NCI-H510A treated with DMSO at 0.1 percent for 48 hours (cell line): Measurements from ENCODE around the gene NEB.

Experiments
- DNase-seq: peaks from one replicate; lab custom pipeline; 2025; lab: John Stamatoyannopoulos, UW

Gene NEB, protein sequence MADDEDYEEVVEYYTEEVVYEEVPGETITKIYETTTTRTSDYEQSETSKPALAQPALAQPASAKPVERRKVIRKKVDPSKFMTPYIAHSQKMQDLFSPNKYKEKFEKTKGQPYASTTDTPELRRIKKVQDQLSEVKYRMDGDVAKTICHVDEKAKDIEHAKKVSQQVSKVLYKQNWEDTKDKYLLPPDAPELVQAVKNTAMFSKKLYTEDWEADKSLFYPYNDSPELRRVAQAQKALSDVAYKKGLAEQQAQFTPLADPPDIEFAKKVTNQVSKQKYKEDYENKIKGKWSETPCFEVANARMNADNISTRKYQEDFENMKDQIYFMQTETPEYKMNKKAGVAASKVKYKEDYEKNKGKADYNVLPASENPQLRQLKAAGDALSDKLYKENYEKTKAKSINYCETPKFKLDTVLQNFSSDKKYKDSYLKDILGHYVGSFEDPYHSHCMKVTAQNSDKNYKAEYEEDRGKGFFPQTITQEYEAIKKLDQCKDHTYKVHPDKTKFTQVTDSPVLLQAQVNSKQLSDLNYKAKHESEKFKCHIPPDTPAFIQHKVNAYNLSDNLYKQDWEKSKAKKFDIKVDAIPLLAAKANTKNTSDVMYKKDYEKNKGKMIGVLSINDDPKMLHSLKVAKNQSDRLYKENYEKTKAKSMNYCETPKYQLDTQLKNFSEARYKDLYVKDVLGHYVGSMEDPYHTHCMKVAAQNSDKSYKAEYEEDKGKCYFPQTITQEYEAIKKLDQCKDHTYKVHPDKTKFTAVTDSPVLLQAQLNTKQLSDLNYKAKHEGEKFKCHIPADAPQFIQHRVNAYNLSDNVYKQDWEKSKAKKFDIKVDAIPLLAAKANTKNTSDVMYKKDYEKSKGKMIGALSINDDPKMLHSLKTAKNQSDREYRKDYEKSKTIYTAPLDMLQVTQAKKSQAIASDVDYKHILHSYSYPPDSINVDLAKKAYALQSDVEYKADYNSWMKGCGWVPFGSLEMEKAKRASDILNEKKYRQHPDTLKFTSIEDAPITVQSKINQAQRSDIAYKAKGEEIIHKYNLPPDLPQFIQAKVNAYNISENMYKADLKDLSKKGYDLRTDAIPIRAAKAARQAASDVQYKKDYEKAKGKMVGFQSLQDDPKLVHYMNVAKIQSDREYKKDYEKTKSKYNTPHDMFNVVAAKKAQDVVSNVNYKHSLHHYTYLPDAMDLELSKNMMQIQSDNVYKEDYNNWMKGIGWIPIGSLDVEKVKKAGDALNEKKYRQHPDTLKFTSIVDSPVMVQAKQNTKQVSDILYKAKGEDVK (N-terminal part only)

DNA sequence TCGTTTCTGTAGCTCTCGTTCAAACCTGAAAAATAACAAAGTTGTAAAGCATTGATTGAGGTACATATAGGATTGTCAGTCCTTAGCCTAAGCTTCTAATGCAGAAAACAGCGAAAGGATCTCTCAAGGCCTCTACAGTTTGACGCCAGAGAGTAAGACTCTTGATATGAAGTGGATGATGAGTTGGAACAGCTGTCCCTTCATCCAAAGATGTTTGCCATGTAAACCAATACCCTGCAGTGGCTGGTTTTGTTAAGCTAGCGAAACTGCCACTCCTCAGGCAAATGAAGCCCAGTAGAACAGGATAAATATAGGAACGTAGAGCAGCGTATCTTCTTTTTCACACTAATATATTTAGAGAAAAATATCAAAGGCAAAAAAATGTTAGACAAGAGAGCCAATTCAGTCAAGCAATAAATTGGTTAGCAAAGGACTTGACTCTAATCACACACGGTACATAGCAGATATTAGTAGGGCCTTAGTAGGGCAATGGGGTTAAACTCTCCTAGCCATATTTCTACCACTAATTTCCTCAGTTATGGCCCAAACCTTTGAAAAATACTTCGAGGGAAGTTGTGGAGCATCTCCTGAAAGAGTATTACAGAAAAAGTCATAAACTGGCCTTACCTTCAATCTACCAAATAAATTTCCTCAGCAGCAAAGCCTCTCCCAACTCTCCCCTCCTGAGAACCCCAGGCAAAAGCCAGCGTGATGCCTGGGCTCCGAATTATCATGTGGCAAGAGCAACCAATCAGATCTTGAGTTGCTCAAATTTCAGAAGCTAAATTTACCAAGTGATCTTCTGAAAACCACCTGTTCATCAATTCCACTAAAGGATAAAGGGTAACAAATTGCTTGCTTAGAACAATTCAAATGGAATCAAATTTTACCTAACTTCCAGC, at the start of gene NEB:
NEB (minus strand) TSS at position 706 of the 902 bp plus-strand sequence. CDS start 1,320 bp downstream, outside the sequence.
- DNase-seq = peak; percentile 81

DNA sequence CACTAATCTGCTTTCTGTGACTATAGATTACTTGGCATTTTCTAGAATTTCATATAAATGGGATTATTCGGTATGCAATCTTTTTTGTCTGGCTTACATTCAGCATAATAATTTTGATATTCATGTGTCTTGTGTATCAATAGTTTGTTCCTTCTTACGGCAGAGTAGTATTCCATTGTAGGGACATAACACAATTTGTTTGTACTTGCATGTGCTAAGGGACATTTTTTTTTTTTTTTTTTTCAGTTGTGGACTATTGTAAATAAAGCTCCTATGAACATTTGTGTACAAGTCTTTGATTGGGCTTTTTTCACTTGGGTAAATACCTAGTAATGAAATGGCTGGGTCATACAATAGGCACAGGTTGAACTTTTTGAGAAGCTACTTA, 48.9 kb upstream of the NEB start:
- DNase-seq = no peak

DNA sequence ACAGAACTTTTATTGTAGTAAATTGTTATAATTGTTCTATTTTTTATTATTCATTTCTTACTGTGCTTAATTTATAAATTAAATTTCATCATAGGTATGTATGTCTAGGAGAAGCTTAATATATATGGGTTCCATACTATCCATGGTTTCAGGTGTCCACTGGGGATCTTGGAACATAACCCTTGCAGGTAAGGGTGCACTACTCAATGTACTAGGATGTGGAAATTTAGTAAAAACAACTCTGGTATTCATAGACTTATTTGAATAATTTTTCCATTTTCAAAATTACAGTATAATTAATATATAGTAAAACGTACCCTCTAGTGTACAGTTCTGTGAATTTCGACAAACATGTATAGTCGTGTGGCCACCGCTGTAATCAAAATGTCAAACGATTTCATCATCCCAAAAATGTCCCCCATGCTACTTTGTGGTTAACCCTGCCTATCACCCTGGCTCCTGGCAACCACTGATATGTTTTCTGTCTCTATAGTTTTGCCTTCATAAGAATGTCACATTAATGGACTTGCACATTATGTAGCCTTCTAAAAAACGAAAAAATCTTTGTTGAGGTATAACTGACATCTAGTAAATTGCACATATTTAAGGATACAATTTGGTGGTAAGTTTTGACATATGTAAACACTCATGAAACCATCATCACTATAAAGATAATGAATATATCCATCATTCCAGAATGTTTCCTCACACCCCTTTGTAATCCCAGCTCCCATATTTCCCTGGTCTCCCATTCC, 48.3 kb upstream of the NEB start:
- DNase-seq = no peak

DNA sequence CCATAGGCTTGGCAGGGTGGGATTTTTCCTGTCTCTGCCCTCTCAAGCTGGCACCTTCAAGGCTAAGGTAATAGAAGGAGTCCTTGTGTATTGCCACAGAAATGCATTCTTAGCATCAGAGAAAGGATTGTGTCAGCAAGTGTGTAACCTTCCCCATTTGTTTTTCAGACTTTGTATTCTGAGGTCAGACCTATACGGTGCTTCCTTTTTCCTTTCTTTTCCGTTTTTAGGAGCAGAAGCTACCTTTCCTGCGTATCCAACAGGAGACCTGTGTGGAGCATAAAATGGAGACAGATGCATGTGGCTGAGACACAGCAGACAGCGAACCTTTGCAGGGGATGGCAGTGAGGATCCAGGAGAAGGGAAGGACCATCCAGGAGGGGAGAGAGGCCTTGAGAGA, 47.4 kb upstream of the NEB start:
- no peak for DNase-seq

DNA sequence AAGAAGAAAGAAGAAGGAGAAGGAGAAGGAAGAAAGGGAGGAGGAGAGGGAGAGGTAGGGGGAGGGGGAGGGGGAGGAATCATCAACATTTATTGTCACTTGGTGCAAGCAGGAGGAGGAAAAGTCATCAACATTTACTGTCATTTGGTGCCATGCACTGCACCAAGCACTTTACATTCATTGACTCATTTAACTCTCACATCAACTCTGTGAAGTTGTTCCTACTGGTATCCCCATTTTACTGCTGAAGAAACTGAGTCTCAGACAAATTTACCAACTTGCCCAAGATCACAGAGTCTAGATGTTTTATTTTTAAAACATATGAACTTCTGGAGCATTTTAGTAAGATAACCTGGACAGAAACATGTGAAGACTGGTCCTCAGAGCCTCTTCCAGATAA, 46.7 kb upstream of the NEB start:
- no peak for DNase-seq

DNA sequence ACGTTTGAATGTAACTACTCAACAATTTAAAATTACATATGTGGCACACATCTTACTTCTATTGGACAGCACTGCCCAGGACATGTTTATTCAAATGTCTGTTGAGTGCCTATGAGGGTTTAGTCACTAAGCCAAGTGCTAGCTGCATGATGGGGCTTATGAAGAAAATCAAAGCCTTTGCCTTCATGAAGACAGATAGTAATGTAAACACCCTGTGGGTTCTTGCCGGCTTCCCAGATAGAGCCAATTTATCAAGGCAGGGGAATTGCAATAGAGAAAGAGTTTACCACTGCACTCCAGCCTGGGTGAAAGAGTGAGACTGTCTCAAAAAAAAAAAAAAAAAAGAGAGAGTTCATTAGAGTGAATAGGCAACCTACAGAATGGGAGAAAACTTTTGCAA, 43.7 kb upstream of the NEB start:
- no peak for DNase-seq

DNA sequence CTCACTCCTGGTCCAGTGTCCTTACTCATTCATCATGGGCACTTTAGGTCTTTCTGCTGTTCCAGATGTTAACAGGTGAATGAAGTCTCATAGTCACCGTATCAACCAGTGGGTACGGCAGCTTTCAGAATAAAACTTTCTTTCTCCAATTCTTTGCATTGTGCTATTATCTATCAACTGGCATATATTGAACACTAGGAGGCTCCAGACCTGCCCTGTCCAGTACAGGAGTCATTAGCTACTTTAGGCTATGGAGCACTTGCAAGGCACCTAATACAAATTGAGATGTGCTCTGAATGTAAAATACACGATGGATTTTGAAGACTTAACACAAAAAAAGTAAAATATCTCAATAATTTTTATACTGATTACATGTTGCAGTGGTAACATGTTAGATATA, 43.2 kb upstream of the NEB start:
- peak; percentile 2 for DNase-seq

DNA sequence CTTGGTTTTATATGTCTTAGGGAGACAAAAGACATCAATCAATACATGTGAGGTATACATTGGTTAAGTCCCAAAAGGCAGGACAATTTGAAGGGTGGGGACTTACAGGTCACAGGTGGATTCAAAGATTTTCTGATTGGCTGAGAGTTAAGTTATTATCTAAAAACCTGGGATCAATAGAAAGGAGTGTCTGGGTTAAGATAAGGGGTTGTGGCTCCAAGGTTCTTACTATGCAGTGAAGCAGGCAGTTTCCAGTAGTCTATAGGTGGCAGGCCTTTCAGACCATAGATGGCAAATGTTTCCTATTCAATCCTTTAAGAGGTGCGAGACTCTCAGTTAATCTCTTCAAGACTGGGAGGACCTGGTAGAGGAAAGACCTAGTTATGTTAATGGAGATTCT, 42.1 kb upstream of the NEB start:
- DNase-seq = no peak

DNA sequence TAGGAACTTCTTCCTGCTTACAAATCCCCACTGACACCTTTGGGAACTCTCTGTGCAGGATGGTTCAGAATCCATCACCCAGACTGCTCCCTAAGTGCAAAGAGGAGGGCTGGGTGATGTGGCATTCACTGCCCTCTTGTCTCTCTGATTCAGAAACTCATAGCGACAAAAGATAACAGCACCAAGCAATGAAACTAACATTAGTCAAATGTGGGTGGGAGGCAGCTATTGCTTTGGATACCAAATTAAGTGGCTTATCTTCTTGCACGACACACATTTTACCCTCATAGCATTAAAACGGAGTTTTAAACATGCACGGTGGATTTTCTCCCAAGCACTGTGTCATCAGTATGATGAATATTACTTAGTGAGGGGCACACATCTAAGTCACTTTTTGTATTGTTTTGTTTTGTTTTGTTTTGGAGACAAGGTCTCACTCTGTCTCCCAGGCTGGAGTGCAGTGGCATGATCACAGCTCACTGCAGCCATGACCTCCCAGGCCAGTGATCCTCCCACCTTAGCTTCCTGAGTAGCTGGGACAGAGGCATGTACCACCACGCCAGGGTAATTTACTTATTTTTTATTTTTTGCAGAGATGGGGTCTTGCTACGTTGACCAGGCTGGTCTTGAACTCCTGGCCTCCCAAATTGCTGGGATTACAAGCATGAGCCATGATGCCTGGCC, 40.9 kb upstream of the NEB start:
- no peak for DNase-seq

GRCh38 chr2:151774506-151774905, 40.2 kb upstream of the NEB start:
- DNase-seq = no peak

- no peak for DNase-seq
Measured at GRCh38 chr2:151771599-151772358, 37.5 kb upstream of the NEB start.

- no peak for DNase-seq
Measured at GRCh38 chr2:151770995-151771394, 36.7 kb upstream of the NEB start.

DNA sequence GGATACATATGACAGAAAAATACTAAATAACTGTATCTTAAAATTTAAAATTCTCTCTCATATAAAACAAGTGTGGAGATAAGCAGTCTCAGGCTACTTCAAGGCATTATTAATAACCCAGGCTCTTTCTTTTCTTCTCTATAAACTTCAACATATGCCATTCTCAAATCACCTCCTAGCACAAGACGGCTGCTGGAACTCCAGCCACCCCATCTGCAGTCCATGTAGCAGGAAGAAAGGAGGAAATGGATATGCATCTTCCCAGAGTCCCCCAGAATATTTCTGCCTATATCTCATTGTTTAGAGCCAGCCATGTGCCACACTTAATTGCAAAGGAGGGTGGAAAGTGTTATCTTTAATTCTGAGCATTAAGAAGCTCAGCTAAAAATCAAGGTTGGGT, 35.3 kb upstream of the NEB start:
- DNase-seq = no peak

DNA sequence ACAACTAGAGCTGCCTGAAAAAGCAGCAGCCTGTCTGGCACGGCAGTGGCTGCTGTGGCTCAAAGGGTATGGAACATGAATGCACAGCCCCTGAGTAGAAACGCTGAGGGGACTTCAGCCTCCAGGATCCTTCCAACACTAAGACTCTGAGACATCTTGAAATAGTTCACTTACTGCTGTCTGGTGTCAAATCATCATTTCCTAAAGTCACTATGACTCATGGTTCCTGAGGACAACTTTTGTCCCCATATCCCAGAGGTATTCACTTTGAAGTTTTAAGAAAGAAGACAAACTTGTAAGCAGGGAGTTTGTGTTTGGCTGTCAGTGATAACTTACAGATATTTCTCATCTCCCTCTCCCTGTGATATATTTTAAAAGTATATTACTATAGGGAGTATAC, 33.3 kb upstream of the NEB start:
- DNase-seq = no peak

DNA sequence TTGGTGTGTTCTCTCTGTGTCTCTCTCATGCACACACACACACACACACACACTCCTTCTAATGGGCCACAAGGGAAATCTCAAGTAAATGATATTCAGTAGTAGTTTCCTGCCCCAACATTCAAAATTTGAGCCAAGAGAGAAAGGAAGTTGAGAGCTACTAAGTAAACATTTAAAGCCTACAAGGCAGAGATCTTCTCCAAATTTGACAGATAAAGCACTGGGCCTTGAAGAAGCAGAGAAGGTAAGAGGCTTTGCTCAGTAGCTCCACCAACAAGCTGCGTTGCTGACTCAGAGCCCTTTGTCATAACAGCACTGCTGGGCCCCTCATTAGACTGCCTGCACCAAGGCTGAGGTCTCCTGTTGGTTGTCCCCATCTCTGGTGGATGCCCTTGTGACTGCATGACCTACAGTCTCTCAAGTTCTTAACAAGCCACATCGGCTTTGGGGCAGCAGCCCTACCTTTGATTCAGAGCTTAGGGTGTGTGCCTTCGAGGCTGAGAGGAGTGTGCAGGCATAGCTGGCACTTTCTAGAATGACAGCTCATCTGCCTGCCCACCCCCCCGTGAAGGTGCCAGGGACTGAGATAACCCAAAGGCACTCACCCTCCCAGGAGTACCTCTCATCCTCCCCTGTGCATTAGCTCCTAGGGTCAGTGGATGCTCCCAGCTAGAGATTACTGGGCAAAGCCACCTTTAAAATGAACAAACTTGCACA, 32.3 kb upstream of the NEB start:
- no peak for DNase-seq

GRCh38 chr2:151765760-151766410, 31.6 kb upstream of the NEB start:
- peak; percentile 69 for DNase-seq

DNA sequence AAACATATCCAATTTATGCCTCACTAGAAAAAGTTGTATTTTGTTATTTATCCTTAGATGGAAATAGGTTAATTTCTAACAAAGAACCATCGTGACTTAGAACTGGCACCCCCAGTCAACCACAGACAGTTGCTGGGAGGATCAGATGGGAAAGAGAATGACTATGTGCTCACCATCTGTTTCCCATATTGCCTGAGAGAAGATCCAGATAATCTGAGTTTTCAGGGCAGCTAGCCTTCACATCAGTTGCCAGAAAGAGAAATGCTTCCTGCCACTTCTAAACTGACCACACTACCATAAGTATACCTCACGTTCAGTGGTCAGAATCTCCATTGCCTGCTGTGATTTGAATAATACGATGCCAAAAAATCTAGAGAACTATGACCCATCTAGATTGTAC, 28.4 kb upstream of the NEB start:
- no peak for DNase-seq

DNA sequence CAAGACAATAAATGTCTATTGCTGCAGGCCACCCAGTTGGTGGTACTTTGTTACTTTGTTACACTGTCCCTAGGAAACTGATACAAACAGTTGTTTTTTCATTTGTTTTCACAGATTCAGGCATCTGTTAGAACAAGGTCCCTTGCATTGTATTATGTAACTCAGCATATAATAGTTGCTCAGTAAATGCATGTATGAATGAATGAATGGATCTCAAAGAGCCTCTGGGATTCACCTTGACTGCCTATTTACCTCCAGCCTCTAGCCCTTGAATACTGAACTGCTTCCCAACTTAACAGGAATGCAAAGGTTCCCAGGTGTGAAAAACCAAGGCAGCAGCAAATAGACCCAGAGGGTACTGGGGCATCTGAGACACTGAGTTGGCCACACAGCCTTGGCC, 27.4 kb upstream of the NEB start:
- DNase-seq = no peak
